Smooth muscle cell (in vitro differentiated cells): ENCODE results near the gene ICE1. TPM values are rescaled to one million over a fixed set of nuclear protein-coding genes. Genes with fewer than 3 reads are reported as not detected.

ENCODE experiments used
- DNase-seq: peaks from one replicate; lab custom pipeline; 2025; ENCODE audit not compliant: unreplicated experiment; lab: John Stamatoyannopoulos, UW
- H2AFZ ChIP-seq: fragments of 200-600 bp; sonication (generic); 2 replicates; pipeline ENCODE4 v1.6.0; 2016; ENCODE audit warnings: antibody characterized with exemption, low read depth, mild to moderate bottlenecking
- H3F3A ChIP-seq: fragments of 200-600 bp; sonication (generic); 2 replicates; pipeline ENCODE4 v1.6.0; 2017; ENCODE audit warnings: antibody characterized with exemption, low read depth
- H3K27ac ChIP-seq: fragments of 200-600 bp; sonication (generic); 2 replicates; pipeline ENCODE4 v1.5.1; 2016; ENCODE audit warnings: low read depth, mild to moderate bottlenecking
- H3K27me3 ChIP-seq: fragments of 200-600 bp; sonication (generic); 2 replicates; pipeline ENCODE4 v1.6.1; 2016; ENCODE audit warnings: low read depth, mild to moderate bottlenecking
- H3K36me3 ChIP-seq: fragments of 200-600 bp; sonication (generic); 2 replicates; pipeline ENCODE4 v1.5.1; 2016; ENCODE audit warnings: low read depth
- H3K4me1 ChIP-seq: fragments of 200-600 bp; sonication (generic); 2 replicates; pipeline ENCODE4 v1.5.1; 2016; ENCODE audit warnings: low read depth
- H3K4me2 ChIP-seq: fragments of 200-600 bp; sonication (generic); 2 replicates; pipeline ENCODE4 v1.6.0; 2016; ENCODE audit warnings: mild to moderate bottlenecking
- H3K4me3 ChIP-seq: fragments of 200-600 bp; sonication (generic); 2 replicates; pipeline ENCODE4 v1.5.1; 2016; ENCODE audit warnings: mild to moderate bottlenecking
- H3K79me2 ChIP-seq: fragments of 200-600 bp; sonication (generic); 2 replicates; pipeline ENCODE4 v1.6.0; 2016; ENCODE audit warnings: low read depth, mild to moderate bottlenecking
- H3K9ac ChIP-seq: fragments of 200-600 bp; sonication (generic); 2 replicates; pipeline ENCODE4 v1.6.0; 2016; ENCODE audit warnings: low read depth
- H3K9me3 ChIP-seq: fragments of 200-600 bp; sonication (generic); replicated peaks from 2 replicates; pipeline ENCODE4 v1.5.1; 2016; ENCODE audit warnings: low read depth
- H4K20me1 ChIP-seq: fragments of 200-600 bp; sonication (generic); 2 replicates; pipeline ENCODE4 v1.6.0; 2016; ENCODE audit warnings: low read depth
- WGBS: methylation state at CpG from one replicate; pipeline ENCODE4 v1.1.7; 2016; ENCODE audit warnings: low lambda C conversion rate; 5-methylcytosine and 5-hydroxymethylcytosine counted together
- polyA plus RNA-seq: library from polyadenylated mRNA; unstranded; fragments of >200 nt; fragmentation: Nextera tagmentation; extraction: Ambion mirVana; gene quantifications from 2 replicates; pipeline ENCODE4 v1.2.1, GENCODE V29; 2016
- total RNA-seq: library from RNA; depleted of rRNA; stranded (reverse); fragments of >200 nt; gene quantifications from 2 replicates; pipeline ENCODE4 v1.2.3, GENCODE V29; 2014
- TF ChIP-seq, protein P1 (sequence below): fragments of 200-600 bp; sonication (generic); IDR thresholded peaks from 2 replicates; pipeline ENCODE4 v1.5.1; 2017; ENCODE audit warnings: borderline replicate concordance, mild to moderate bottlenecking, antibody characterized with exemption; ENCODE audit not compliant: insufficient read depth, poor library complexity, severe bottlenecking

Gene ICE1
- total and polyA plus RNA-seq, 2 experiments from 2014 or later, result 10.2 to 25.4 TPM

DNA sequence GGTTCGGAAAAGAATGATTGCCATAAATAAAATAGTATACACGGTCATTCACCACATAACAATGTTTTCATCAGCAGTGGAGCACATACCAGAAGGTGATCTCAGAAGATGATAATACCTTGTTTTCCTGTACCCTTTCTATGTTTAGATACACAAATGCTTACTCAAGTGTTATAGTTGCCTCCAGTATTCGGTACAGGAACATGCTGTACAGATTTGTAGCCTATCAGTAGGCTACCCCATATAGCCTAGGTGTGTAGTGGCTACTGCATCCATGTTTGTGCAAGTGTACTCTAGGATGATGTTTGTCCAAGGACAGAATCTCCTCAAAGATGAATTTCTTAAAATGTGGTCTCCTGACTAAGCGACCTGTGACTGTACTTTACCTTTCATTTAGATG is 59.2 kb downstream of the ICE1 start:
- no peaks in the 10 kb centered on the region for H3K9me3 ChIP-seq
- WGBS, result 98% methylated on average over 4 of the region's 4 CpGs
- H3F3A ChIP-seq, result no peaks in the 10 kb centered on the region

DNA sequence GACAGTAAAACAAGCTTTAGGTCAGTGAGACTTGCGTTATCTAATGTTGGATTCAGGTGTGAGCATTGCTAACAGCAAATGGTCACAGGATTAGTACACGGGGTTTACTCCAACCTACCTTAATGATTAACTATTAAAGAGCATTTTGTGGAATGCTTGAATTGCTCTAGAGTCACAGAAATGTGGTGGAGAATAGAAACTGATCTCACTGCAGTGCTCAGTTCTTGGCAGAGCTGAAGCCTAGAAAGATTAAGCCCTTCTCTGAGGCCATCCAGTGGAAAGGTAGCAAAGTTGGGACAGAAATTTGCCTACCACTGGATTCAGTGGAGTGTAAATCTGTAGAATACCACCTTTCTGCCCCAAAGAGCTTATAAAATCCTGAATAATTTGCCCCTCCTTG is 60.9 kb downstream of the ICE1 start:
- H3K4me2 ChIP-seq, result no peak overlapping the region
- H3K27ac ChIP-seq, result no peak overlapping the region
- WGBS, result 96% methylated on average over 2 of the region's 2 CpGs
- H3K4me1 ChIP-seq, result no peaks in the 10 kb centered on the region
- no peak overlapping the region for H3K9ac ChIP-seq
- H3F3A ChIP-seq, result no peaks in the 10 kb centered on the region
- peaks cover 10% of the 10 kb centered on the region for H4K20me1 ChIP-seq
- H2AFZ ChIP-seq, result no peak overlapping the region
- H3K36me3 ChIP-seq, result peaks cover 2% of the 10 kb centered on the region
- DNase-seq, result no peak
- H3K4me3 ChIP-seq, result no peak overlapping the region
- H3K79me2 ChIP-seq, result no peaks in the 10 kb centered on the region
- no peaks in the 10 kb centered on the region for H3K27me3 ChIP-seq
- TF ChIP-seq, protein P1, sequence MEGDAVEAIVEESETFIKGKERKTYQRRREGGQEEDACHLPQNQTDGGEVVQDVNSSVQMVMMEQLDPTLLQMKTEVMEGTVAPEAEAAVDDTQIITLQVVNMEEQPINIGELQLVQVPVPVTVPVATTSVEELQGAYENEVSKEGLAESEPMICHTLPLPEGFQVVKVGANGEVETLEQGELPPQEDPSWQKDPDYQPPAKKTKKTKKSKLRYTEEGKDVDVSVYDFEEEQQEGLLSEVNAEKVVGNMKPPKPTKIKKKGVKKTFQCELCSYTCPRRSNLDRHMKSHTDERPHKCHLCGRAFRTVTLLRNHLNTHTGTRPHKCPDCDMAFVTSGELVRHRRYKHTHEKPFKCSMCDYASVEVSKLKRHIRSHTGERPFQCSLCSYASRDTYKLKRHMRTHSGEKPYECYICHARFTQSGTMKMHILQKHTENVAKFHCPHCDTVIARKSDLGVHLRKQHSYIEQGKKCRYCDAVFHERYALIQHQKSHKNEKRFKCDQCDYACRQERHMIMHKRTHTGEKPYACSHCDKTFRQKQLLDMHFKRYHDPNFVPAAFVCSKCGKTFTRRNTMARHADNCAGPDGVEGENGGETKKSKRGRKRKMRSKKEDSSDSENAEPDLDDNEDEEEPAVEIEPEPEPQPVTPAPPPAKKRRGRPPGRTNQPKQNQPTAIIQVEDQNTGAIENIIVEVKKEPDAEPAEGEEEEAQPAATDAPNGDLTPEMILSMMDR, result no peak
- H3K9me3 ChIP-seq, result no peaks in the 10 kb centered on the region

More for the DNA sequence above, 59.2 kb downstream of the ICE1 start:
- Histone ChIP-seq H3K27ac (no peak overlapping the region), H2AFZ (no peak overlapping the region), H3K9ac (no peak overlapping the region), H3K4me1 (no peaks in the 10 kb centered on the region), H4K20me1 (peaks cover 4% of the 10 kb centered on the region), H3K4me2 (no peak overlapping the region), H3K36me3 (peaks cover 15% of the 10 kb centered on the region), H3K4me3 (no peak overlapping the region), H3K27me3 (no peaks in the 10 kb centered on the region), H3K79me2 (no peaks in the 10 kb centered on the region)
- no peak for DNase-seq
- TF ChIP-seq, protein P1, result no peak

DNA sequence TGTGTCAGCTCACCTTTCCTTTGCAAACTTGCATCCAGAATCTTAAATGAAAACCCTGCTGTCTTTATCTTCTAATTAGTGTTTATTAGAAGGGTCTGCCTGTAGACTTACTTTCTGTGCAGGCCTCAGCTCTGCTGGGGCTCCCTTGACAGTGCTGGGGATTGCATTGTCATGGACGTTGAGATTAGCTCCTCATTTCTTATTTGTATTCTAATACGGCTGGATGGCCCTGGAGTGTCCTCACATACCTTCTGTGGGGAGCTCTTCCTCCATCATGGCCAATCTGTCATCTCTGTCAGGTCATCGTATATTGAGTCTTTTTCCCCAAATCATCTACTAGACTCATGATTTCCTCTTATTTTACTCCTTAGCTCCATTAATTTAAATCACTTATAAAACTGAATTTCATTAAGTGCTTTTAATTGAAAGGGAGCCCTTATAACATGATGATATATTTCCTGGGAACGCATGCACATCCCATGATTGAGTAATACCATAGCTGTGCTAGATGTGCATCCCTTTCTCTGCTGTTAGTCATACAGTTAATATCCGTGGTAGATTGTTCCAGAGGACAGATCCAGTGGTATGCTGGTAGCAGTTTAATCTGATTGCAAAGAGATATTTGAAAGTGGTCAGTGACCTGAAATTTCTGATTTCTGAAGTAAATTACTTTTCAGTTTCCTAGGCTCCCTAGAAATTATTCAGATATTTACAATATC is 61.6 kb downstream of the ICE1 start:
- Histone ChIP-seq H4K20me1 (peaks cover 10% of the 10 kb centered on the region), H3K27ac (no peak overlapping the region), H3K9me3 (no peaks in the 10 kb centered on the region), H3K79me2 (no peaks in the 10 kb centered on the region), H3K4me2 (no peak overlapping the region), H2AFZ (no peak overlapping the region), H3K27me3 (no peaks in the 10 kb centered on the region), H3K4me3 (no peak overlapping the region), H3K9ac (no peak overlapping the region), H3F3A (no peaks in the 10 kb centered on the region), H3K36me3 (peaks cover 4% of the 10 kb centered on the region), H3K4me1 (no peaks in the 10 kb centered on the region)
- WGBS, result 83% methylated on average over 5 of the region's 5 CpGs
- DNase-seq, result no peak
- TF ChIP-seq, protein P1, result no peak

DNA sequence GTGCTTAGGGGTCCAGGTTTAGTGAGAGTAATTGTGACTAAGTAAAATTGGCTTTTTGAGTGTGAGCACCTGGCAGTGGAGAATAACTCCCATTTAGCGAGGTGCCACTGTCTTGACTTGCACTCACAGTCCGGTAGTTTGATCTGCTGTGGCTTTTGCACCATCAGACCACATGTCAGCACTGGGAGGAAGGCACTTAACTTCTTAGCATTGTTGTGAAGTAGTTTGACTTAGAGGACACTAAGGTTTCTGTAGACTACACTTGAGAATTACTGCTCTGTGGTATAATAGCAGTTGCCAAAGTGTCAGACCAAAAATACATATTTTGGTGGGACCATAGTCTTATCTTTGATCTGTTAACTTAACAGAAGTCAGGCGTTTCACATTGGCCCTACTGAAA is 63.6 kb downstream of the ICE1 start:
- H3K27ac ChIP-seq, result no peak overlapping the region
- H3K36me3 ChIP-seq, result peaks cover 12% of the 10 kb centered on the region
- no peaks in the 10 kb centered on the region for H3K79me2 ChIP-seq
- no peaks in the 10 kb centered on the region for H3K4me1 ChIP-seq
- DNase-seq, result no peak
- no peaks in the 10 kb centered on the region for H3K9me3 ChIP-seq
- WGBS, result 87% methylated on average over 3 of the region's 3 CpGs
- H3K4me3 ChIP-seq, result no peak overlapping the region
- TF ChIP-seq, protein P1, result no peak
- H3K4me2 ChIP-seq, result no peak overlapping the region
- no peaks in the 10 kb centered on the region for H3K27me3 ChIP-seq
- no peak overlapping the region for H3K9ac ChIP-seq
- peaks cover 10% of the 10 kb centered on the region for H4K20me1 ChIP-seq
- H2AFZ ChIP-seq, result no peak overlapping the region
- no peaks in the 10 kb centered on the region for H3F3A ChIP-seq
